Activated CD8-positive, alpha-beta memory T cell treated with anti-CD3 and anti-CD28 coated beads for 4 hours (primary cell): ENCODE measurements around the gene COL8A1.

Experiments
- DNase-seq, 2 donors: peaks; one replicate each; pipeline ENCODE4 v3.0.0-alpha.2; 2020; ENCODE audit warnings: low read depth in 2 of 2

Gene COL8A1

GRCh38 chr3:99760031-99760430, 121.6 kb downstream of the COL8A1 start:
- DNase-seq, result no peak

GRCh38 chr3:99760629-99761028, 122.2 kb downstream of the COL8A1 start:
- DNase-seq, result no peak

GRCh38 chr3:99761415-99762165, 123.2 kb downstream of the COL8A1 start:
- DNase-seq, result no peak

GRCh38 chr3:99762901-99763300, 124.5 kb downstream of the COL8A1 start:
- no peak for DNase-seq

- DNase-seq, result no peak
These were observed 126.0 kb downstream of the COL8A1 start for GRCh38 chr3:99764377-99764776.

GRCh38 chr3:99765042-99765942, 126.9 kb downstream of the COL8A1 start:
- DNase-seq, result no peak

- no peak for DNase-seq
These were observed 128.9 kb downstream of the COL8A1 start for GRCh38 chr3:99767291-99767690.

GRCh38 chr3:99768126-99768525, 129.7 kb downstream of the COL8A1 start:
- no peak for DNase-seq

- no peak for DNase-seq
These were observed 130.6 kb downstream of the COL8A1 start for GRCh38 chr3:99768808-99769501.

GRCh38 chr3:99772171-99772570, 133.8 kb downstream of the COL8A1 start:
- no peak for DNase-seq

GRCh38 chr3:99772671-99773070, 134.3 kb downstream of the COL8A1 start:
- no peak for DNase-seq

GRCh38 chr3:99774467-99774866, 136.1 kb downstream of the COL8A1 start:
- no peak for DNase-seq

GRCh38 chr3:99776516-99777209, 138.3 kb downstream of the COL8A1 start:
- no peak for DNase-seq

- DNase-seq, result no peak
These were observed 138.8 kb downstream of the COL8A1 start for GRCh38 chr3:99777210-99777549.

- no peak for DNase-seq
These were observed 139.3 kb downstream of the COL8A1 start for GRCh38 chr3:99777708-99778107.

- DNase-seq, result no peak
These were observed 142.4 kb downstream of the COL8A1 start for GRCh38 chr3:99780749-99781148.

- no peak for DNase-seq
These were observed 143.4 kb downstream of the COL8A1 start for GRCh38 chr3:99781761-99782160.

GRCh38 chr3:99783011-99783573, 144.7 kb downstream of the COL8A1 start:
- DNase-seq, result no peak

- no peak for DNase-seq
These were observed 150.8 kb downstream of the COL8A1 start for GRCh38 chr3:99789011-99789721.

- no peak for DNase-seq
These were observed 156.1 kb downstream of the COL8A1 start for GRCh38 chr3:99794485-99794884.

GRCh38 chr3:99795573-99795972, 157.2 kb downstream of the COL8A1 start:
- DNase-seq, result no peak
